ENCODE data around the gene TACO1. TPM values are rescaled to one million over a fixed set of nuclear protein-coding genes. Genes with fewer than 3 reads are reported as not detected.

Gene TACO1
- total RNA-seq, 1 donor = 15.3 TPM

DNA sequence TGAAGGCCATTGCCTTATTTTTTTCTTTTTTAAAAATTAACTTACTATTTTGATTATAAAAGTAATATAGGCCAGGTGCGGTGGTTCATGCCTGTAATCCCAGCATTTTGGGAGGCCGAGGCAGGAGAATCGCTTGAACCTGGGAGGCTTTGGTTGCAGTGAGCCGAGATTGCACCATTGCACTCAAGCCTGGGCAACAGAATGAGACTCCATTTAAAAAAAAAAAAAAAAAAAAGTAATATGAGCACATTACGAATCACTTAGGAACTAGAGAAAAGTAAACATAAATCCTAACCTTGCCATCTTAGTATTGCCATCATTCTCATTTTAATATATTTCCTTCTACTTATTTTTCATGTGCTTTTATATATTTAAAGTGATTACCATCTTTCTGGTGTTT lies 12.9 kb upstream of the TACO1 start:
- Histone ChIP-seq H3K4me1 (ENCODE audit: insufficient read depth, low read length) (no peaks in the 10 kb centered on the region), H3K27me3 (ENCODE audit: insufficient read depth, low read length) (no peaks in the 10 kb centered on the region), H3K4me3 (ENCODE audit: low read length) (no peak overlapping the region), H3K9me3 (ENCODE audit: low read depth, low read length) (no peaks in the 10 kb centered on the region)

- no peaks in the 10 kb centered on the region for H3K9me3 ChIP-seq (ENCODE audit: low read depth, low read length)
- no peak overlapping the region for H3K4me3 ChIP-seq (ENCODE audit: low read length)
Observed at GRCh38 chr17:63588797-63589196, 11.9 kb upstream of the TACO1 start.

DNA sequence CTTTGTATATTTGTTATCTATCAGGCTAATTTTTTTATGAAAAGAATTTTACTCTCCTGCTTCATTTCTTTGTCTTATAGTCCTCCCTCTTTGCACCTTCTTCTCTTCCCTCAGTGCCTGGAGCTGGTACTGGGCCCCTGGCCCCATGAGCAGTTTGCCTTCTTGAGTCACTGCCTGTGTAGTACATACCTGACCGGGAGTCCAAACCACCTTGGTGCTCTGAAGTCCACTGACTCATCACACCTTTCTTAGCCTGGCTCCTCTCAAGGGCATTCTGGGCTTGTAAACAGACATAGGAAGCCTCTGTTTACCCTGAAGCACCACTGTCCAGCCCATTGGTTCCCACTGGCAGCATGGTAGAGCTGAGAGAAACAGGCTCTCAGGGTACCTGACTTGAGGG lies 11.0 kb upstream of the TACO1 start:
- Histone ChIP-seq H3K4me1 (ENCODE audit: insufficient read depth, low read length) (no peaks in the 10 kb centered on the region), H3K27me3 (ENCODE audit: insufficient read depth, low read length) (no peaks in the 10 kb centered on the region), H3K9me3 (ENCODE audit: low read depth, low read length) (no peaks in the 10 kb centered on the region), H3K4me3 (ENCODE audit: low read length) (no peak overlapping the region)

More at GRCh38 chr17:63588797-63589196, 11.9 kb upstream of the TACO1 start:
- Histone ChIP-seq H3K4me1 (ENCODE audit: insufficient read depth, low read length) (no peaks in the 10 kb centered on the region), H3K27me3 (ENCODE audit: insufficient read depth, low read length) (no peaks in the 10 kb centered on the region)

- no peak overlapping the region for H3K4me3 ChIP-seq (ENCODE audit: low read length)
- H3K9me3 ChIP-seq (ENCODE audit: low read depth, low read length) = no peaks in the 10 kb centered on the region
- H3K4me1 ChIP-seq (ENCODE audit: insufficient read depth, low read length) = peaks cover 10% of the 10 kb centered on the region
- H3K27me3 ChIP-seq (ENCODE audit: insufficient read depth, low read length) = no peaks in the 10 kb centered on the region
Observed at GRCh38 chr17:63592797-63593196, 7.9 kb upstream of the TACO1 start.

DNA sequence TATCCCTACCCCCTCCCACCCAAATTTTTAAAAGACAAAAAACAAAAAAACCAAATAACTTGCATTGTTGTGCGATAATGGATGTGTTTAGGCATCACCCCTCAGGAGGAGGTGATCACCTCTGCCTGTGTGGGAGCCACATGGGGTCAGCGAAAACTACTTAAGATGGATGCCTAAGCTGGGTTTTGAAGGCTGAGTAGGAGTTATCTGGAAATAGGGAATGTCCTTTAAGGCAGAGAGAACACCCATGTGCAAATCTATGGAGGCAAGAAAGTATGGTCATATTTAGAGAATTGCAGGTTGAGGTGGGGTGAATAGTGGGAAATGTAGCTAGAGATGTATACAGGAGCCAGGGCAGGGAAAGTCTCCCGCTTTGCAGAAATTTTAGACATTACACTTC lies 5.6 kb upstream of the TACO1 start:
- Histone ChIP-seq H3K27me3 (ENCODE audit: insufficient read depth, low read length) (no peaks in the 10 kb centered on the region), H3K4me1 (ENCODE audit: insufficient read depth, low read length) (peaks cover 19% of the 10 kb centered on the region), H3K9me3 (ENCODE audit: low read depth, low read length) (no peaks in the 10 kb centered on the region), H3K4me3 (ENCODE audit: low read length) (no peak overlapping the region)

- Histone ChIP-seq H3K4me1 (ENCODE audit: insufficient read depth, low read length) (peaks cover 37% of the 10 kb centered on the region), H3K27me3 (ENCODE audit: insufficient read depth, low read length) (no peaks in the 10 kb centered on the region), H3K9me3 (ENCODE audit: low read depth, low read length) (no peaks in the 10 kb centered on the region), H3K4me3 (ENCODE audit: low read length) (no peak overlapping the region)
Observed at GRCh38 chr17:63596856-63597586, 3.7 kb upstream of the TACO1 start.

DNA sequence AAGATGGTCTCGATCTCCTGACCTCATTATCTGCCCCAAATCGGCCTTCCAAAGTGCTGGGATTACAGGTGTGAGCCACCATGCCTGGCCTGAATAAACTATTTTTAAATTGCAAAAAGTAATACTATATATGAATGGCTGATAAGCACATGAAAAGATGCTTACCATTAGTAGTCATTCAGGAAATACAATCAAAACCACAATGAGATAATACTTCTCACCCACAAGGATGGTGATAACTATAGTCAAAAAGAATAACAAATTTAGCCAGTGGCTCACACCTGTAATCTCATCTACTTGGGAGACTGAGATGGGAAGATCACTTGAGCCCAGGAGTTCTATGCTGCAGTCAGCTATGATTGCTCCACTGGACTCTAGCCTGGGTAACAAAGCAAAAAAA lies 2.4 kb upstream of the TACO1 start:
- Histone ChIP-seq H3K4me1 (ENCODE audit: insufficient read depth, low read length) (peaks cover 39% of the 10 kb centered on the region), H3K9me3 (ENCODE audit: low read depth, low read length) (no peaks in the 10 kb centered on the region), H3K27me3 (ENCODE audit: insufficient read depth, low read length) (no peaks in the 10 kb centered on the region), H3K4me3 (ENCODE audit: low read length) (no peak overlapping the region)

DNA sequence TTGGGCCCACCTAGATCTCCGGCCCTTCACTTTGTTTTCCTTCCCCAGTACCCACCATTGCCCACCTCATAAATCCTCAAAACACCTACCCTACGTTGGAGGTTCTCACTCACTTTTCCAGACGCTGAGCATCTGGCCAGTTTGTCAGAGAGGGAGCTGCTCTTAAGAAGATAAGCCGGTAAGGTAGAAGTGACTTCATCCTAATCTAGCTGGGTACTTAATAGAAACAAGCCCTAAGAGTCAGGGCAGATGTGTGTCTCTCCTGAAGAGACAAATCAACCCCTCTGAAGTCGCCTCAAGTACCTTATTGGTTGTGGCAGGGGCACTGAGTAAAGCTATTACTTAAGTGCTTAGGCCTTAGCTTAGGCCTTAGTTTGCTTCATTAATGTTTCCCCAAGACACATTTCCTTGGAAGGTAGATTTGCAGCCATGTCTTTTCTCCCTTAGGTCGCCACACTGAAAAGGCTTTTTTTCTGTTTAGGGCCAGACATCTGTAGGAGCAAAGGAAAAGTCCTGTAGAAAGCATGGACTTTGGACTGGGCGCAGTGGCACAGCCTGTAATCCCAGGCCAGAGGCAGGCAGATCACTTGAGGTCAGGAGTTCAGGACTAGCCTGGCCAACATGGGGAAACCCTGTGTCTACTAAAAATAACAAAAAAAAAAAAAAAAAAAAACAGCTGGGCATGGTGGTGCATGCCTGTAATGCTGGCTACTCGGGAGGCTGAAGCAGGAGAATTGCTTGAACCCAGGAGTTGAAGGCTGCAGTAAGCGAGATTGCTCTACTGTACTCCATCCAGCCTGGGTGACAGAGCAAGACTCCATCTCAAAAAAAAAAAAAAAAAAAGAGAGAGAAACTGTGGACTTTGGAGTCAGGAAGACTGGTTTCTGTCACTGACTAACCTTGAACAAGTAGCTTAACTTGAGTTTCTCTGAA lies 1.0 kb downstream of the TACO1 start:
- no peaks in the 10 kb centered on the region for H3K9me3 ChIP-seq (ENCODE audit: low read depth, low read length)
- H3K4me3 ChIP-seq (ENCODE audit: low read length) = peak overlapping the region; percentile 93
- H3K4me1 ChIP-seq (ENCODE audit: insufficient read depth, low read length) = peaks cover 39% of the 10 kb centered on the region

GRCh38 chr17:63609816-63610573 lies 9.3 kb downstream of the TACO1 start:
- H3K9me3 ChIP-seq (ENCODE audit: low read depth, low read length) = no peaks in the 10 kb centered on the region
- no peak overlapping the region for H3K4me3 ChIP-seq (ENCODE audit: low read length)
- H3K27me3 ChIP-seq (ENCODE audit: insufficient read depth, low read length) = no peaks in the 10 kb centered on the region

More for the DNA sequence above, 1.0 kb downstream of the TACO1 start:
- no peaks in the 10 kb centered on the region for H3K27me3 ChIP-seq (ENCODE audit: insufficient read depth, low read length)

DNA sequence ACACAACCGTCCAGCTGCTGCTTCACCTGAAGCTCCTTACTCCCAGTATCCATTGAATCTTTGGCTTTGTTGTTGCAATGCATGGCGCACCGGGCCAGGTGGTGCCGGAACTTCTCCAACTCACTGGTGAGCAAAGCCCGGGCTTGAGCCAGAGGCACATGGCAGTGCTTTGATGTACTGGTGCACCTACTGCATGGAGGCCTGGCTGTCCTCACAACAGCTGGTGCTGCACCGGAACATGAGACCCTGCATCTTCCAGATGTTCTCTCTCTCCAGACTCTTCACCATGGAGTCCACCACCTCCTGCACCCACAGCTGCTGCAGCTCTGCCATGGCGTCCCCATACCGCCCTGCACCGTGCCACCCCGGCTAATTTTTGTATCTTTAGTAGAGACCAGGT lies 10.2 kb downstream of the TACO1 start:
- Histone ChIP-seq H3K9me3 (ENCODE audit: low read depth, low read length) (no peaks in the 10 kb centered on the region), H3K27me3 (ENCODE audit: insufficient read depth, low read length) (no peaks in the 10 kb centered on the region), H3K4me3 (ENCODE audit: low read length) (no peak overlapping the region), H3K4me1 (ENCODE audit: insufficient read depth, low read length) (peaks cover 12% of the 10 kb centered on the region)

More at GRCh38 chr17:63609816-63610573, 9.3 kb downstream of the TACO1 start:
- H3K4me1 ChIP-seq (ENCODE audit: insufficient read depth, low read length) = peaks cover 12% of the 10 kb centered on the region

DNA sequence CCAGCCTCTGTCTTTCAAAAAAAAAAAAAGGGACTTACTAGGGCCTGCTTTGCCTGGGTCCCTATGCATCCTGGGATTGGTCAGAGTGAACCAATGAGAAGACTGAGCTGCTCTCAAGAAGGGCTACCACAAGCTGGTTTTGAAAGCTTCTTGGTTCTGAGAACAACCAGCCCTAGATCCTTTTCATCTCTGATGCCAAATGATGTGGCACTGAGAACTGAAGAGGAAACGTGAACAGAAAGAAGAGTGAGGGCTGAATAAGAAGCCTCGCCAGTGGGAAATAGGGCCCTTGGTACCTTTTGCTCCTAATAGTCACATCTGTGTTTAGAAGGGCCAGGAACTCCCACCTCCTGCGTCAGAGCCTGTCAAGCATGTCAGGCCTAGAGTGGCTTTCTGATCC lies 10.7 kb downstream of the TACO1 start:
- Histone ChIP-seq H3K4me3 (ENCODE audit: low read length) (no peak overlapping the region), H3K9me3 (ENCODE audit: low read depth, low read length) (no peaks in the 10 kb centered on the region), H3K4me1 (ENCODE audit: insufficient read depth, low read length) (peaks cover 12% of the 10 kb centered on the region), H3K27me3 (ENCODE audit: insufficient read depth, low read length) (no peaks in the 10 kb centered on the region)

- Histone ChIP-seq H3K4me3 (ENCODE audit: low read length) (no peak overlapping the region), H3K27me3 (ENCODE audit: insufficient read depth, low read length) (no peaks in the 10 kb centered on the region), H3K9me3 (ENCODE audit: low read depth, low read length) (no peaks in the 10 kb centered on the region), H3K4me1 (ENCODE audit: insufficient read depth, low read length) (peaks cover 12% of the 10 kb centered on the region)
Observed at GRCh38 chr17:63613663-63614062, 13.0 kb downstream of the TACO1 start.

DNA sequence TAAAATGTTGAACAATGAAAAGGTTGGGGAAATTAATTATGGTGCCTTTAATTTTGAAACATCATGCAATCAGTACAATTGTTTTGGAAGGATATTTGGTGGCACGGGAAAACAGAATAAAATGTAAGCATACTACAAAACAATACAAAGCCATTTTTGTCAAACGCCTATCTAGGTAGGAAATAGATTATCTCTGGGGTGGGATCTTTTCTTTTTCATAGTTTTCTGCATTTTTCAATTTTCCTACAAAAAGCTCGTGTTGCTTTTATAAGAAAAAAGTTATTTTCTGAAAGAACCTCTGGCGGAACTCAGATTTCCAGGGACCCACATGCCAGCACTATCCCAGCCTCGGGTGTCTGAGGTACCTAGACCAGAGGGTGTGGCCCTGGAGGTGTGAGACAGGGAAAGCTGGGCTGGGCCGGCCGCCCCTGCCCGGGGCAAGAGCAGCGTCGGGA lies 20.6 kb downstream of the TACO1 start:
- Histone ChIP-seq H3K4me3 (ENCODE audit: low read length) (peak overlapping the region; percentile 64), H3K27me3 (ENCODE audit: insufficient read depth, low read length) (no peaks in the 10 kb centered on the region), H3K4me1 (ENCODE audit: insufficient read depth, low read length) (peaks cover 29% of the 10 kb centered on the region), H3K9me3 (ENCODE audit: low read depth, low read length) (no peaks in the 10 kb centered on the region)

- Histone ChIP-seq H3K4me3 (ENCODE audit: low read length) (peak within 1 kb of the TSS; percentile 64), H3K27me3 (ENCODE audit: insufficient read depth, low read length) (no peaks in the 10 kb centered on the region), H3K9me3 (ENCODE audit: low read depth, low read length) (no peaks in the 10 kb centered on the region), H3K4me1 (ENCODE audit: insufficient read depth, low read length) (peaks cover 34% of the 10 kb centered on the region)
Observed at GRCh38 chr17:63621684-63622573, 21.2 kb downstream of the TACO1 start, which contains the start of gene MAP3K3. TSS of gene MAP3K3 (plus strand) at chr17:63622417. CDS start at chr17:63622760, 343 bp downstream.

Measured in mononuclear cell (primary cell).